Measurements from ENCODE around the gene CYS1.

The CYS1 gene

DNA sequence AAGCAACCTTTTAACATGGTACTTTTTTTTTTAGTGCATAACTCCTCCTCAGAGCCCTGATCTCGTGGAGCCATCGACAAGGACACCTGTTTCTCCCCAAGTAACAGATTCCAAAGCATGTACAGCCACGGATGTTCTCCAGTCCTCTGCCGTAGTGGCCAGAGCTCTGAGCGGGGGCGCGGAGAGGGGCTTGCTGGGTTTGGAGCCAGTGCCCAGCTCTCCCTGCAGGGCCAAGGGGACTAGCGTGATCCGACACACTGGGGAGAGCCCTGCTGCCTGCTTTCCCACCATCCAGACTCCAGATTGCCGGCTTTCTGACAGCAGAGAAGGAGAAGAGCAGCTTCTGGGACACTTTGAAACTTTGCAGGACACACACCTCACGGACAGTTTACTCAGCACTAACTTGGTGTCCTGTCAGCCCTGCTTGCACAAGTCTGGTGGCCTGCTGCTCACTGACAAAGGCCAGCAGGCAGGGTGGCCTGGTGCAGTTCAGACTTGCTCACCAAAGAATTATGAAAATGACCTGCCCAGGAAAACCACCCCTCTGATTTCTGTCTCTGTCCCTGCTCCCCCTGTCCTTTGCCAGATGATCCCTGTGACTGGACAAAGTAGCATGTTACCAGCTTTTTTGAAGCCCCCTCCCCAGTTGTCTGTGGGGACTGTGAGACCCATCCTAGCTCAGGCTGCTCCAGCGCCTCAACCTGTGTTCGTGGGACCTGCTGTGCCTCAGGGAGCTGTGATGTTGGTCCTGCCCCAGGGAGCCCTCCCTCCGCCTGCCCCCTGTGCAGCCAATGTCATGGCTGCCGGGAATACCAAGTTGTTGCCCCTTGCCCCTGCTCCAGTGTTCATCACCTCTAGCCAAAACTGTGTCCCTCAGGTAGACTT is 32.4 kb downstream of the CYS1 start:
- H3K4me1 ChIP-seq (ENCODE audit: insufficient read depth, poor library complexity, severe bottlenecking) = no peaks in the 10 kb centered on the region
- H3K9me3 ChIP-seq (ENCODE audit: severe bottlenecking) = no peaks in the 10 kb centered on the region
- H3K4me3 ChIP-seq (ENCODE audit: severe bottlenecking) = no peak overlapping the region
- no peak overlapping the region for H3K27ac ChIP-seq (ENCODE audit: poor library complexity, severe bottlenecking)
- no peak for ATAC-seq (ENCODE audit: low read depth)
- no peaks in the 10 kb centered on the region for H3K27me3 ChIP-seq (ENCODE audit: insufficient read depth, poor library complexity, severe bottlenecking)
- TF ChIP-seq, protein P1, sequence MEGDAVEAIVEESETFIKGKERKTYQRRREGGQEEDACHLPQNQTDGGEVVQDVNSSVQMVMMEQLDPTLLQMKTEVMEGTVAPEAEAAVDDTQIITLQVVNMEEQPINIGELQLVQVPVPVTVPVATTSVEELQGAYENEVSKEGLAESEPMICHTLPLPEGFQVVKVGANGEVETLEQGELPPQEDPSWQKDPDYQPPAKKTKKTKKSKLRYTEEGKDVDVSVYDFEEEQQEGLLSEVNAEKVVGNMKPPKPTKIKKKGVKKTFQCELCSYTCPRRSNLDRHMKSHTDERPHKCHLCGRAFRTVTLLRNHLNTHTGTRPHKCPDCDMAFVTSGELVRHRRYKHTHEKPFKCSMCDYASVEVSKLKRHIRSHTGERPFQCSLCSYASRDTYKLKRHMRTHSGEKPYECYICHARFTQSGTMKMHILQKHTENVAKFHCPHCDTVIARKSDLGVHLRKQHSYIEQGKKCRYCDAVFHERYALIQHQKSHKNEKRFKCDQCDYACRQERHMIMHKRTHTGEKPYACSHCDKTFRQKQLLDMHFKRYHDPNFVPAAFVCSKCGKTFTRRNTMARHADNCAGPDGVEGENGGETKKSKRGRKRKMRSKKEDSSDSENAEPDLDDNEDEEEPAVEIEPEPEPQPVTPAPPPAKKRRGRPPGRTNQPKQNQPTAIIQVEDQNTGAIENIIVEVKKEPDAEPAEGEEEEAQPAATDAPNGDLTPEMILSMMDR (IDR thresholded peaks at IDR 0.05; ENCODE audit: poor library complexity, severe bottlenecking) = no peak
- DNase-seq (ENCODE audit: low spot score) = no peak
- peaks cover 48% of the 10 kb centered on the region for H3K36me3 ChIP-seq (ENCODE audit: low read depth)

DNA sequence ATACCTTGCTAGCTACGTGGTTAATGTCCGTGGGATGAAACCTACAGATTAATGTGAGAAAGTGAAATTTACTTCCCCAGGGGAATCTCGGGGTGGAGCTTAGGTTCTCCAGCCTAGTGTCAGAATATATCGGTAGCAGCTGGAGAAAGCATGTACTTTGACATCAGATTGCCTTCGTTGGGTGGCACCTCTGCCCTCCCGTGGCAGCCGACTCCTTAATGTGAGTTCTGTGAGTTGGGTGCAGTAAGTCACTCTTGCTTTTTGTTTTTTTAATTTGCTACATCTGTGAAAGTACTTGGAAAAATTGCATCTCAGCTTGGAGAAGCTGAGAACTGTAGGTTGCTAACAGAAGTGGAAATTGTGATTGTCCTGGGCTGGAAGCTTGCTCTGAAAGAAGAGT is 33.3 kb downstream of the CYS1 start:
- Histone ChIP-seq H3K9me3 (ENCODE audit: severe bottlenecking) (peaks cover 2% of the 10 kb centered on the region), H3K36me3 (ENCODE audit: low read depth) (peaks cover 39% of the 10 kb centered on the region), H3K4me3 (ENCODE audit: severe bottlenecking) (no peak overlapping the region), H3K4me1 (ENCODE audit: insufficient read depth, poor library complexity, severe bottlenecking) (no peaks in the 10 kb centered on the region), H3K27ac (ENCODE audit: poor library complexity, severe bottlenecking) (no peak overlapping the region), H3K27me3 (ENCODE audit: insufficient read depth, poor library complexity, severe bottlenecking) (no peaks in the 10 kb centered on the region)
- TF ChIP-seq, protein P1 (IDR thresholded peaks at IDR 0.05; ENCODE audit: poor library complexity, severe bottlenecking) = no peak
- DNase-seq (ENCODE audit: low spot score) = no peak
- ATAC-seq (ENCODE audit: low read depth) = no peak

DNA sequence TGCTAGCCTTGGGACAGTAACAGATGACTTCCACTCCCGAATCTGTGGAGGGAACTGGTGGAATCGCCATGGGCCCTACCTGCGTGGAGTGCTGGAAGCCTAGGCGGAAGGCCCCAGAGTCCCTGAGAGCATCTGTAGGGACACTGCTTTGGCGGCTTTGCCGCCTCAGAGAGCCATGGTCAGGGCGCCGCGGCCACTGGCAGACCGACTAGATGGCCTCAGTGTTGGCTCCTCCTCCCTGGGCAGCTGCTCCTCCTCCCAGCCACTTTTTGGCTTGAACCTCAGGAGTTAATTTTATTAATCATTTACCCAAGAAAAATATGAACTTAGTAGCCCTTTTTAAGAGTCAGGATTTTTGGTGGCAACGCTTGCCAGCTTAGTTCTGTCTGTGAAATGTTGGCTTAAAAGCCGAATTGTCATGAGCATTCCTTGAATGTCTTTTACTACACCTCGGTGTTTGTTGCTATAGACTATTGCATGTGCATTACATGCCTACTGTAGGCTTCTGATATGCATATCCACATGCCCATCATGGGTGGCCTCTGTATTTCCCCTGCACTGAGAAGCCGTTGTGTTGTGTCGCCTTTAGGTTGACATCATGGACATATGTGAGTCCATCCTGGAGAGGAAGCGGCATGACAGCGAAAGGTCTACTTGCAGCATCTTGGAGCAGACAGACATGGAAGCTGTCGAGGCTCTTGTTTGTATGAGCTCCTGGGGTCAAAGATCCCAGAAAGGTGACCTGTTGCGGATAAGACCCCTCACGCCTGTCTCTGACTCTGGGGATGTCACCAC is 34.5 kb downstream of the CYS1 start:
- no peaks in the 10 kb centered on the region for H3K27me3 ChIP-seq (ENCODE audit: insufficient read depth, poor library complexity, severe bottlenecking)
- H3K4me3 ChIP-seq (ENCODE audit: severe bottlenecking) = no peak overlapping the region
- peaks cover 2% of the 10 kb centered on the region for H3K9me3 ChIP-seq (ENCODE audit: severe bottlenecking)
- H3K27ac ChIP-seq (ENCODE audit: poor library complexity, severe bottlenecking) = no peak overlapping the region
- ATAC-seq (ENCODE audit: low read depth) (no peak), DNase-seq (ENCODE audit: low spot score) (no peak)
- H3K36me3 ChIP-seq (ENCODE audit: low read depth) = peaks cover 30% of the 10 kb centered on the region
- no peaks in the 10 kb centered on the region for H3K4me1 ChIP-seq (ENCODE audit: insufficient read depth, poor library complexity, severe bottlenecking)
- TF ChIP-seq, protein P1 (IDR thresholded peaks at IDR 0.05; ENCODE audit: poor library complexity, severe bottlenecking) = no peak

DNA sequence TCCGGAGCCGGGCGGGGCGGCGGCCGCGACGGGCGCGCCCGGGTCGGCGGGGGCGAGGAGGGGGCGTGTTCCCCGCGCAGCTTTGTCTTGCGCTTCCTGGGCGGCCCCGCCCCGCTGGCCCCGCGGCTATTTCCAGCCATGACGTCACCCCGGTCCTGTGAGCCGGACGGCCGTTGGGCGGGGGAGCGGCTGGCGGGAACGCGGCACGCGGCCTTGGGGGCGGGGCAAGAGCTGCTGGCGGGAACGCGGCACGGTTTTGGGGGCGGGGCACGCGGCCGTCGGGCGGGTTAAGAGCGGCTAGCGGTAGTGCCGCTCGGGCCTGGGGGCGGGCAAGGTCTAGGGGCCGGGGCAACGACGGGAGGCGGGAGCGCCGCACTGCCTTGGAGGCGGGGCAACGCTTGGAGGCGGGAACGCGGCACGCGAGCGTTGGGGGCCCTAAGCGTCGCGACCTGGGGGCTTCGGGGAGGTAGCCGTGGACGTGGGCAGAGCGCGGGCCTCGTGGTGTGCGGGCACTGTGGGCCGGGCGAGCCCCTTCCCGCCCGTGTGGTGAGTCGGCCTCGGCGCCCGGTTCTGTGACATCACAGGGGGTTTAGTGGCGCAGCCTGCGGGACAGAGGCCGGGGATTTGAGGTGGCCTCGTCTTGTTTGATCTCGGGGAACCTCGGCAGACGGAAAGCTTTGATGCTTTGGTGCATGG is 36.2 kb downstream of the CYS1 start:
- TF ChIP-seq, protein P1 (IDR thresholded peaks at IDR 0.05; ENCODE audit: poor library complexity, severe bottlenecking) = no peak
- no peaks in the 10 kb centered on the region for H3K4me1 ChIP-seq (ENCODE audit: insufficient read depth, poor library complexity, severe bottlenecking)
- ATAC-seq (ENCODE audit: low read depth) (peak; percentile 63), DNase-seq (ENCODE audit: low spot score) (peak; percentile 89)
- H3K27ac ChIP-seq (ENCODE audit: poor library complexity, severe bottlenecking) = peak overlapping the region; percentile 58
- H3K9me3 ChIP-seq (ENCODE audit: severe bottlenecking) = peaks cover 2% of the 10 kb centered on the region
- no peaks in the 10 kb centered on the region for H3K27me3 ChIP-seq (ENCODE audit: insufficient read depth, poor library complexity, severe bottlenecking)
- H3K4me3 ChIP-seq (ENCODE audit: severe bottlenecking) = peak overlapping the region; percentile 83
- H3K36me3 ChIP-seq (ENCODE audit: low read depth) = peaks cover 19% of the 10 kb centered on the region
